Heart left ventricle (tissue), 13 donors: ENCODE results near the gene PTF1A.

ENCODE experiments used
- CTCF ChIP-seq, 12 donors: fragments of 200-600 bp; sonication (generic) in 4 of 12; IDR thresholded peaks; one replicate each; pipeline versions ENCODE4 v1.5.0 to v1.8.0; 2018 to 2022; ENCODE audit warnings: antibody characterized with exemption in 12 of 12, mild to moderate bottlenecking in 5 of 12
- POLR2A ChIP-seq, 2 donors: fragments of 450-650 bp; IDR thresholded peaks; one replicate each; pipeline ENCODE4 v1.6.1; 2017; ENCODE audit warnings: antibody characterized with exemption in 2 of 2, mild to moderate bottlenecking in 2 of 2, moderate library complexity in 2 of 2
- donor health status: ischemic (EF 13 %, LVEDD 7.1; RV severe dilation, severe dysfunction).
- donor health status: DM: no; HTN: yes; CAD: no.
- donor health status: DM: no; HTN: no; CAD: no.
- donor health status: ischemic (EF 25% LVEDD 6.9; RV normal size, moderate dysfunction).
- donor health status: ischemic (EF 25% LVEDD 5.7; RV mildly dilated, moderate dysfunction).
- donor health status: ischemic (EF 35%, LVEDD 5.7; RV mildly dilated, moderate dysfunction).
- donor health status: nonischemic (EF 11% LVEDD 7.7; RV severe dilation, severe dysfunction).
- donor health status: DM: yes; HTN: yes; CAD: no.
- donor health status: PGD.
- donor health status: ischemic (EF 29% LVEDD 5.4; RV normal size, mild dysfunction).
- donor health status: nonischemic (EF 23%, LVEDD 6.1; RV moderate dilation, normal function).

GRCh38 chr10:23174074-23174976 lies 17.8 kb upstream of the PTF1A start:
- no peak for TF ChIP-seq POLR2A (IDR thresholded peaks at IDR 0.05)
- TF ChIP-seq CTCF (IDR thresholded peaks at IDR 0.05): no peak
